OCI-LY1 (cell line): ENCODE measurements around the gene NUDT21.

ENCODE experiments used
- CTCF ChIP-seq: fragments of 200-600 bp; sonication (generic), shearing (Covaris generic); IDR thresholded peaks from 2 replicates; pipeline ENCODE4 v1.5.1; 2017; ENCODE audit warnings: mild to moderate bottlenecking, antibody characterized with exemption, low read length, moderate library complexity, mixed read lengths
- EZH2 ChIP-seq: fragments of 200-600 bp; sonication (generic), shearing (Covaris generic); IDR thresholded peaks from 2 replicates; pipeline ENCODE4 v1.8.0; 2017; ENCODE audit warnings: borderline replicate concordance, mixed run types, mild to moderate bottlenecking, antibody characterized with exemption, low read length, moderate library complexity, mixed read lengths

GRCh38 chr16:56448005-56448404 is 3.1 kb downstream of the NUDT21 start:
- TF ChIP-seq EZH2 (no peak), CTCF (no peak)
